ENCODE results near the gene APLNR.

- TF ChIP-seq CTCF (IDR thresholded peaks at IDR 0.05; ENCODE audit: control extremely low read depth in 1 of 3, insufficient read depth in 1 of 3, low read depth in 1 of 3, low read length in 3 of 3): no peak
- no peak for TF ChIP-seq CHD2 (IDR thresholded peaks at IDR 0.05; ENCODE audit: low read length)
- TF ChIP-seq EZH2 (IDR thresholded peaks at IDR 0.05; ENCODE audit: low read depth, low read length, severe bottlenecking): no peak
- no peak for TF ChIP-seq TAF1 (IDR thresholded peaks at IDR 0.05; ENCODE audit: low read depth, low read length)
- TF ChIP-seq POLR2A (IDR thresholded peaks at IDR 0.05; ENCODE audit: control extremely low read depth in 1 of 2, low read depth in 2 of 2, low read length in 2 of 2): no peak
- no peak for TF ChIP-seq SIN3A (conservative IDR thresholded peaks at IDR 0.05 in 1 of 2, IDR thresholded peaks at IDR 0.05 in 1 of 2; ENCODE audit: low read depth in 1 of 2, low read length in 2 of 2)
- no peak for TF ChIP-seq BCL11A (IDR thresholded peaks at IDR 0.05; ENCODE audit: low read depth in 2 of 2, low read length in 2 of 2)
- TF ChIP-seq POLR2AphosphoS5 (IDR thresholded peaks at IDR 0.05; ENCODE audit: low read depth, low read length): no peak
- no peak for TF ChIP-seq RFX5 (IDR thresholded peaks at IDR 0.05; ENCODE audit: borderline replicate concordance, low read depth, low read length)
Observed at GRCh38 chr11:57222239-57222638, 14.8 kb downstream of the APLNR start.
